GF-D8 (cell line): ENCODE measurements around the gene RNF150.
"Not testable (repeated sequence)": the region's sequence is repeated elsewhere in the genome, so short reads cannot be mapped to it uniquely, and the experiment has no call there.

Experiments used
- DNase-seq: peaks from one replicate; lab custom pipeline; 2025; lab: John Stamatoyannopoulos, UW

RNF150 gene

GRCh38 chr4:140820520-140820919 lies 312.7 kb downstream of the RNF150 start:
- not testable (repeated sequence) for DNase-seq

- DNase-seq: no peak
Observed at GRCh38 chr4:140819610-140820009, 313.7 kb downstream of the RNF150 start.

GRCh38 chr4:140818433-140818832 lies 314.8 kb downstream of the RNF150 start:
- no peak for DNase-seq

- DNase-seq: no peak
Observed at GRCh38 chr4:140816806-140817510, 316.3 kb downstream of the RNF150 start.

GRCh38 chr4:140813804-140814203 lies 319.5 kb downstream of the RNF150 start:
- no peak for DNase-seq

GRCh38 chr4:140812916-140813315 lies 320.4 kb downstream of the RNF150 start:
- no peak for DNase-seq

GRCh38 chr4:140811429-140811828 lies 321.8 kb downstream of the RNF150 start:
- no peak for DNase-seq

- DNase-seq: not testable (repeated sequence)
Observed at GRCh38 chr4:140810591-140811169, 322.6 kb downstream of the RNF150 start.
